HFF-Myc (cell line): ENCODE results near the gene TMTC4.

Source experiments
- DNase-seq: peaks from one replicate; pipeline ENCODE4 v3.0.0-alpha.2; 2011; ENCODE audit warnings: low read depth; ENCODE audit errors: extremely low read depth
- H3K4me3 ChIP-seq: replicated peaks from 2 replicates; pipeline ENCODE4 v1.5.1; 2011; ENCODE audit warnings: low read depth, mild to moderate bottlenecking, control low read depth, low read length
- TF ChIP-seq, protein P1 (sequence below): IDR thresholded peaks from 2 replicates; pipeline ENCODE4 v1.5.1; 2012; ENCODE audit warnings: mild to moderate bottlenecking, low read depth, low read length, control low read depth; ENCODE audit errors: missing control alignments

The TMTC4 gene

GRCh38 chr13:100659578-100659977, 15.0 kb downstream of the TMTC4 start:
- TF ChIP-seq, protein P1, sequence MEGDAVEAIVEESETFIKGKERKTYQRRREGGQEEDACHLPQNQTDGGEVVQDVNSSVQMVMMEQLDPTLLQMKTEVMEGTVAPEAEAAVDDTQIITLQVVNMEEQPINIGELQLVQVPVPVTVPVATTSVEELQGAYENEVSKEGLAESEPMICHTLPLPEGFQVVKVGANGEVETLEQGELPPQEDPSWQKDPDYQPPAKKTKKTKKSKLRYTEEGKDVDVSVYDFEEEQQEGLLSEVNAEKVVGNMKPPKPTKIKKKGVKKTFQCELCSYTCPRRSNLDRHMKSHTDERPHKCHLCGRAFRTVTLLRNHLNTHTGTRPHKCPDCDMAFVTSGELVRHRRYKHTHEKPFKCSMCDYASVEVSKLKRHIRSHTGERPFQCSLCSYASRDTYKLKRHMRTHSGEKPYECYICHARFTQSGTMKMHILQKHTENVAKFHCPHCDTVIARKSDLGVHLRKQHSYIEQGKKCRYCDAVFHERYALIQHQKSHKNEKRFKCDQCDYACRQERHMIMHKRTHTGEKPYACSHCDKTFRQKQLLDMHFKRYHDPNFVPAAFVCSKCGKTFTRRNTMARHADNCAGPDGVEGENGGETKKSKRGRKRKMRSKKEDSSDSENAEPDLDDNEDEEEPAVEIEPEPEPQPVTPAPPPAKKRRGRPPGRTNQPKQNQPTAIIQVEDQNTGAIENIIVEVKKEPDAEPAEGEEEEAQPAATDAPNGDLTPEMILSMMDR, result no peak
- no peak overlapping the region for H3K4me3 ChIP-seq
- no peak for DNase-seq

DNA sequence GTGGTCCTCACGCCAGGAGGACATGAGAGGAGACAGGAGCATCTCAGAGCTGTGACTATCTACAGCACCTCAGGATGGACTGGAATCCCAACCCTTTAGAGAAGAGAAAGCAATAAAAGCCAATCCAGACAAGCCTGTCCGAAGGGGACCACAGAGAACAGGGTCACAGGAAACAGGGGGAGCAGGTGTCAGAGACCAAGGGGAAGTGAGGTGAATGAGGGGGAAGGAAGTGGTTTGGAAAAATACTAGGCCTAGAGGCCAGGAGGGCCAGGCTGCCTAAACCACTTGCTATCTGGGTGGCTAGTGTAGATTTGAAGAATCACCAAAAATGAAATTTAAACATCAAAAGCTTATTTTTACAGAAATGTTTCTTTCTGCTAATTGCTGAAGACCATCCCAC, 16.2 kb downstream of the TMTC4 start:
- H3K4me3 ChIP-seq, result no peak overlapping the region
- TF ChIP-seq, protein P1, result no peak
- DNase-seq, result no peak

GRCh38 chr13:100657881-100658315, 16.7 kb downstream of the TMTC4 start:
- DNase-seq, result no peak
- no peak overlapping the region for H3K4me3 ChIP-seq
- TF ChIP-seq, protein P1, result no peak

DNA sequence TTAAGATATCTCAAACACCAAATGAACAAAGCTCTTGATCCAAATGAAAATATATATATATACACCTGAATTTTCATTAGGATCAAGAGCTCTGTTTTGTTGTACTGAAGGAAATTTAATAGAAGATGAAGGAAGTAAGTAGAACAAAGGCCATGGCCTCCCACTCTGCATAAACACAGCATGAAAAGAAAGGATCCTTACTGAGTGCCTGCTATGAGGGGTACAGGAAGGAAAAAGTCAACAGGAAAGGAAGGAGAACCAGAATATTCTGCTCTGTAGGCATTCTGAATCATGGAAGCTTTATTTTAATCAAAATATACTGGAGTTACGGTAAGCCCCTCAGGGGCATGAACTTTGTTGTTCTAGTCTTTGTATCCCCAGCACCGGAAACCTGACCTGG, 22.1 kb downstream of the TMTC4 start:
- DNase-seq, result no peak
- no peak overlapping the region for H3K4me3 ChIP-seq
- TF ChIP-seq, protein P1, result no peak

GRCh38 chr13:100650326-100650725, 24.3 kb downstream of the TMTC4 start:
- TF ChIP-seq, protein P1, result no peak
- no peak for DNase-seq
- no peak overlapping the region for H3K4me3 ChIP-seq

DNA sequence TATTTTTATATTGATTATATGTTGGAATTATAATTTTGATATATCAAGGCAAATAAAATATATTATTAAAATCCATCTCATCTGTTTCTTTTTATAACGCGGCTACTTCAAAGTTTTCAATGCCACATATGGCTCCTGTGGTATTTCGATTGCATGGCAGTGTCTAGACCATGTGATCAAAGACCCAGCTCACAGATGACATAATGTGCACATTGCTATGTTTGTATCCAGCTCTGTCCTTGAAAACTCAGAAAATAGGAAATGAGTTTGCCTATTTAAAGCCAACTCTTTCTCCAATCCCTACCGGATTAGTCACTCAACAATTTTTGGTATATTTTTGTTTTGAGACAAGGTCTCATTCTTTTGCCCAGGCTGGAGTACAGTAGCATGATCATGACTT, 26.2 kb downstream of the TMTC4 start:
- no peak overlapping the region for H3K4me3 ChIP-seq
- TF ChIP-seq, protein P1, result no peak
- DNase-seq, result no peak

GRCh38 chr13:100646871-100647270, 27.7 kb downstream of the TMTC4 start:
- TF ChIP-seq, protein P1, result no peak
- no peak overlapping the region for H3K4me3 ChIP-seq
- DNase-seq, result no peak
